SK-MEL-5 (cell line): Measurements from ENCODE around the gene DDX41. TPM values are rescaled to one million over a fixed set of nuclear protein-coding genes. Genes with fewer than 3 reads are reported as not detected.

Experiments
- DNase-seq: peaks from one replicate; pipeline ENCODE4 v3.0.0-alpha.2; 2016; ENCODE audit warnings: low read depth, low spot score
- in situ Hi-C: cut with HindIII; loops from 2 replicates; pipeline ENCODE4 v1.10.0; 2016; ENCODE audit warnings: low sequenced_read_pairs, high pct_unique_total_duplicates, low pct_unique_long_range_greater_than_20kb
- total RNA-seq: library from RNA; depleted of rRNA; stranded (reverse); fragments of >200 nt; shearing (Covaris generic); gene quantifications from 2 replicates; pipeline ENCODE4 v1.2.3, GENCODE V29; 2014; rRNA removed

Gene DDX41
- total RNA-seq, 1 experiment from 2014 or later: 145 TPM

DNA sequence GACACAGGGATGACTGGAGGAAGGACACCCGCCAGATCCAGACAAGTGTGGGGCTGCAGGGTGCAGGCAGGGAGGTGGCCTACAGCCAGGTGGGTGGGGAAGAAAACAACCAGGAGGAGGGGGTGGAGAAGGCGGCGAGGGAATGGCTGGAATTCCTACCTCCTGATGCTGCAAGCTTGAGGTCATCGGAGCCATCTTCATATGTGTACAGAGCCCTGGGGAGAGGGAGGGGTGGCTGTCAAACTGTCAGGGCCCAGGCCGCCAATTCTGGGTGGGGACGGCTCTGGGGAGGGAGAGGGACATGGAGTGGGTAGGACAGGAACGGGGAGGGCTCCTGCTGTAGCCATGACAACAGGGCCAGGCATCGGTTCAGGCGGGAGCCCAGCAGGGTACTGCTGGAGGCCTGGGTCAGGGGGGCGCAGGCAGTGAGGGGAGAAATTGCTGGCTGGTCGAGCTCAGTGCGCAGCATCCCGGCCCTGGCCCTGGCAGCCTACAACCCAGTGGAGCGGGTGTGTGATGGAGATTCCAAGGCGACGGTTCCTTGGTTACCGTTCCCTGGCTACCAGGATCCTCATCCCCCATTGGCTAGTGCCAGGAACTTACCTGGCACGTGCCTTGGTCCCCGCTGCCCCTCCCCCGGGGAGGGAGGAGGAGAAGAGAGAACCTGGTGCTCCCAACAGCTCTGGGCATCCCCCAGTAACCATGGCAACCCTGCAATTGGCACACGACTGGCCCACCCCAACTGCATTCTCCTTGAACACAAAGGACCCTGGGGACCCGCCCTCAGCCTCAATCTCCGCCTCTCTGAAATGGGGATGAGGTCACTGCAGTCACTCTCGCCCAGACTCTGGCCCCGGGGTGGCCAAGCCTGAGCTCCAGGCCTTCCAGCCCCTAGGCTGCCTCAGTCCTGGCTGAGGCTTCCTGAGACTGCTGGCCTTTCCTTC, 47.8 kb downstream of the DDX41 start:
- in situ Hi-C loops: no loop called here
- DNase-seq: no peak

GRCh38 chr5:177468329-177468684, 48.5 kb downstream of the DDX41 start:
- DNase-seq: no peak
- in situ Hi-C loops: no loop called here

DNA sequence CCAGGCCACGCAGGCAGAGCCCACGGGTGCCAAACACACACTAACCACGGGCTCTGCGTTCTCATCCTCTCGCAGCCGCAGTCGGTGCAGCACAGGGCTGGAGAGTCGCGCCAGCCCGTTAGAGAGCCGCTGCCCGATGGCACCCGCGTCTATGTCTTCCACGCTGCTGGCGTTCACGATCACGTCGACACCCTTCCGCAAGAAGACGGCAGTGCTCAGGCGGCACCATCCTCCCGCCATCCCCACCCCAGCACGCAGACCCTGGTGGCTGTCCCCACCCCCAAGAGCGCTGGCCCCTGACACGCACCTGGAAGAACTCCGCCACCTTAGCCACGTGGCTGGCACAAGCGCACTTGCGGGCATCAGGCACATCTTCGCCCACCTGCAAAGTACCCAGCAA, 49.3 kb downstream of the DDX41 start:
- no peak for DNase-seq
- in situ Hi-C loops: no loop called here

- no peak for DNase-seq
- in situ Hi-C loops: no loop called here
Measured at GRCh38 chr5:177466861-177467260, 49.9 kb downstream of the DDX41 start.

DNA sequence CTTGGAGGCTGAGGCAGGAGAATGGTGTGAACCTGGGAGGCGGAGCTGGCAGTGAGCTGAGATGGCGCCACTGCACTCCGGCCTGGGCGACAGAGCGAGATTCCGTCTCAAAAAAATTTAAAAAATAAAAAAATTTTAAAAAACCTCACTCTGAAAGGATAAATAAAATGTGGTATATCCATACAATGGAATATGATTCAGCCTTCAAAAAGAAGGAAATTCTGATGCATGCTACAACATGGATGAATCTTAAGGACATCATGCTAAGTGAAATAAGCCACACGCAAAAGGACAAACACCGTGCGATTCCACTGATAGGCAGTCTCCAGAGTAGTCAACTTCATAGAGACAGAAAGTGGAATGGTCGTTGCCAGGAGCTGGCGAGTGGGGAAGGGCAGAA, 51.7 kb downstream of the DDX41 start:
- in situ Hi-C loops: no loop called here
- no peak for DNase-seq

GRCh38 chr5:177462021-177462670, 54.6 kb downstream of the DDX41 start:
- in situ Hi-C loops: no loop called here
- DNase-seq: no peak

Other genes starting within 250 kb of the DDX41 start
- 11.0 and 14.9 TPM in 2 replicates for gene RAB24, start 213.2 kb downstream of the DDX41 start, total RNA-seq
- gene PRELID1, start 213.2 kb downstream of the DDX41 start, total RNA-seq: 219 and 221 TPM in 2 replicates
- gene MXD3, start 205.1 kb downstream of the DDX41 start, total RNA-seq: 1.9 and 3.6 TPM in 2 replicates
- 273 and 299 TPM in 2 replicates for gene LMAN2, start 165.3 kb downstream of the DDX41 start, total RNA-seq
- gene RGS14, start 159.0 kb downstream of the DDX41 start, total RNA-seq: 12.3 and 15.7 TPM in 2 replicates
- gene SLC34A1, start 132.5 kb downstream of the DDX41 start, total RNA-seq: 0.16 and 0.19 TPM in 2 replicates
- gene PFN3, start 116.3 kb downstream of the DDX41 start, total RNA-seq: not detected in 2 replicates
- gene F12, start 107.4 kb downstream of the DDX41 start, total RNA-seq: 6.0 and 8.2 TPM in 2 replicates
- 18.9 and 19.4 TPM in 2 replicates for gene GRK6, start 90.3 kb downstream of the DDX41 start, total RNA-seq
- 34.4 and 38.8 TPM in 2 replicates for gene PRR7, start 70.1 kb downstream of the DDX41 start, total RNA-seq
- 41.6 and 49.0 TPM in 2 replicates for gene DBN1, start 43.3 kb downstream of the DDX41 start, total RNA-seq
- 15.8 and 16.8 TPM in 2 replicates for gene PDLIM7, start 19.4 kb downstream of the DDX41 start, total RNA-seq
- 0.98 and 2.0 TPM in 2 replicates for gene DOK3, start 7.1 kb downstream of the DDX41 start, total RNA-seq
- gene FAM193B, start 37.6 kb upstream of the DDX41 start, total RNA-seq: 10.0 and 11.4 TPM in 2 replicates
- gene TMED9, start 75.2 kb upstream of the DDX41 start, total RNA-seq: 74.5 and 80.1 TPM in 2 replicates
- gene B4GALT7, start 83.2 kb upstream of the DDX41 start, total RNA-seq: 33.0 and 33.8 TPM in 2 replicates